ENCODE measurements around the gene CFAP77. TPM values are rescaled to one million over a fixed set of nuclear protein-coding genes. Genes with fewer than 3 reads are reported as not detected.

Gene CFAP77
- total RNA-seq, 2 donors from 2014 or later, result not detected

GRCh38 chr9:132451276-132451675, 41.3 kb downstream of the CFAP77 start:
- H3K27me3 Mint-ChIP-seq, result peaks cover 19% of the 10 kb centered on the region
- H3K4me3 Mint-ChIP-seq, result no peak overlapping the region
- H3K9me3 Mint-ChIP-seq, result no peaks in the 10 kb centered on the region
- no peak overlapping the region for H3K27ac Mint-ChIP-seq
- peak; percentile 98 for ATAC-seq (replicated peaks)
- H3K36me3 Mint-ChIP-seq (ENCODE audit: low read depth), result no peaks in the 10 kb centered on the region
- peaks cover 9% of the 10 kb centered on the region for H3K4me1 Mint-ChIP-seq

GRCh38 chr9:132456241-132456640, 46.2 kb downstream of the CFAP77 start:
- Mint-ChIP-seq H3K27me3 (peaks cover 3% of the 10 kb centered on the region), H3K27ac (no peak overlapping the region), H3K36me3 (ENCODE audit: low read depth) (no peaks in the 10 kb centered on the region), H3K4me1 (peaks cover 4% of the 10 kb centered on the region), H3K9me3 (no peaks in the 10 kb centered on the region), H3K4me3 (no peak overlapping the region)
- ATAC-seq (replicated peaks), result no peak

DNA sequence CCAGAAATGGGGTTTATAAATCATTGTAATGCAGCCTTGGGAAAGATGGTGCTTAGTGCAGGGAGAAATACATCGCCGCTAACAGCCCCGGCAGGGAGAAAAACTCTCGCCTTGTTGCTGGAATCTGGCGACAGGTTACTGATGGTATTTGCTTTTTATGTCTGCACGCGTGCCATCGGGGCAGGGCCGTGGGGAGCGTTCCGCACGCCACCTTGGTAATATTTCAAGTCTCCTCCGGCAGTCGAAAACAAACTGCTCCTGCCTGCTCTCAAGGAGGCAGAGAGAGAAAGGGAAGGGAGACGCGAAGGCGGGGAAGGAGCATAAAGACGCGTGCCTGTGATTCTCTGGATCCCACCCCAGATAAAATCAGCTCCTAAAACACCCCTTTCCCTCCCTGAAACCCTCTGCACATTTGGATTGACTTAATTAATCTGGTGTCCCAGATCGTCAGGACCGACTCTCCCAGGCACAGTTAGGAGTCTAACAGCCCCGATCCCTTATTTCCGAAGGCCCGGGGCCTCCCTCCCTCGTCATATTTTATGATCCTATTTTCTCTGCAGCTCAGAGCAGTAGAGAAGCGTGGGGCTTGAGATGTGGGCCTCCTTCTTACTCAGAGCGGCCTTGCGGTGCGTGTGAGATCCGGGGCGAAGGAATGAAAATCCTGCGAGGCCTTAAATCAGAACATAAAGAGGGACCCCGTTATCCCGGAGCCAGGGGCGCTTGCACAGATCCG, 47.7 kb downstream of the CFAP77 start:
- Mint-ChIP-seq H3K4me1 (no peaks in the 10 kb centered on the region), H3K9me3 (no peaks in the 10 kb centered on the region), H3K27ac (no peak overlapping the region), H3K4me3 (no peak overlapping the region), H3K36me3 (ENCODE audit: low read depth) (no peaks in the 10 kb centered on the region), H3K27me3 (no peaks in the 10 kb centered on the region)
- no peak for ATAC-seq (replicated peaks)

DNA sequence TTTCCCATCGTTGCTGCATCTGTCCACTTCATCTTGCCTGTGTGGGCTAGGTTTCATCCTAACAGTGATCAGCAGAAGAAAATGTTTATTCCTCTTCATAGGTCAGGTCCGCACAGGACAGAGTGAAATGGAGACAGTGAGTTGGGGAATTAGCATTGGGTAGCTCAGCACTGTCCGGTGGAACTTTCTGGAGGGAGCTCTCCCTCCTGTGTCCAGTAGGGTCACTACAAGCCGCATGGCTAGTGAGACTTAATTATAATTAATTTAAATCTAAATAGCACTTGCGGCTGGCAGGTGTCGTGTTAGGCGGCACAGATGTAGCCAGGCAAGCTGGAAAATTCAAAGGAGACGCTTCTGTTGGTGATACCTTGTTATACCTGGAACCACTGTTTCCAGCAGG, 48.4 kb downstream of the CFAP77 start:
- H3K9me3 Mint-ChIP-seq, result no peaks in the 10 kb centered on the region

DNA sequence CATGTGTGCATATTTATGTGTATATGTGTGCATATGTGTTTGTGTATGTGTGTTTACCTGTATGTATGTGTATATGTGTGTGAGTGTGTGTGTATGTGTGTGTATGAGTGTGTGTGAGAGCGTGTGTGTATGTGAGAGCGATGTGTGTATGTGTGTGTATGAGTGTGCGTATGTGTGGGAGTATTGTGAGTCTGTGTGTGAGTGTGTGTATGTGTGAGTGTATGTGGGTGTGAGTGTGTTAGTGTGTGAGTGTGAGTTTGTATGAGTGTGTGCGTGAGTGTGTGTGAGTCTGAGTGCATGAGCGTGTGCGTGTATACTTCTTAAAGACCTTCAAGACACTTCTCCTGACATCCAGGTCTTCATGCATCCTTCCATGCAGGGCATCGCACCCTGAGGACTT, 49.6 kb downstream of the CFAP77 start:
- no peaks in the 10 kb centered on the region for H3K36me3 Mint-ChIP-seq (ENCODE audit: low read depth)
- ATAC-seq (replicated peaks), result no peak
- no peaks in the 10 kb centered on the region for H3K9me3 Mint-ChIP-seq
- H3K4me3 Mint-ChIP-seq, result no peak overlapping the region
- no peak overlapping the region for H3K27ac Mint-ChIP-seq
- no peaks in the 10 kb centered on the region for H3K4me1 Mint-ChIP-seq
- H3K27me3 Mint-ChIP-seq, result no peaks in the 10 kb centered on the region

More for the DNA sequence above, 48.4 kb downstream of the CFAP77 start:
- Mint-ChIP-seq H3K27me3 (no peaks in the 10 kb centered on the region), H3K4me1 (no peaks in the 10 kb centered on the region), H3K4me3 (no peak overlapping the region), H3K27ac (no peak overlapping the region), H3K36me3 (ENCODE audit: low read depth) (no peaks in the 10 kb centered on the region)
- ATAC-seq (replicated peaks), result no peak

- no peak overlapping the region for H3K4me3 Mint-ChIP-seq
- no peaks in the 10 kb centered on the region for H3K9me3 Mint-ChIP-seq
- no peaks in the 10 kb centered on the region for H3K27me3 Mint-ChIP-seq
- ATAC-seq (replicated peaks), result no peak
- H3K27ac Mint-ChIP-seq, result no peak overlapping the region
- no peaks in the 10 kb centered on the region for H3K36me3 Mint-ChIP-seq (ENCODE audit: low read depth)
- H3K4me1 Mint-ChIP-seq, result no peaks in the 10 kb centered on the region
Measured at GRCh38 chr9:132460240-132460639, 50.2 kb downstream of the CFAP77 start.

- Mint-ChIP-seq H3K27me3 (no peaks in the 10 kb centered on the region), H3K36me3 (ENCODE audit: low read depth) (no peaks in the 10 kb centered on the region), H3K27ac (no peak overlapping the region), H3K4me1 (no peaks in the 10 kb centered on the region), H3K4me3 (no peak overlapping the region), H3K9me3 (no peaks in the 10 kb centered on the region)
- no peak for ATAC-seq (replicated peaks)
Measured at GRCh38 chr9:132461281-132461896, 51.4 kb downstream of the CFAP77 start.

- no peaks in the 10 kb centered on the region for H3K9me3 Mint-ChIP-seq
- H3K4me3 Mint-ChIP-seq, result no peak overlapping the region
- no peaks in the 10 kb centered on the region for H3K36me3 Mint-ChIP-seq (ENCODE audit: low read depth)
- no peak for ATAC-seq (replicated peaks)
- no peaks in the 10 kb centered on the region for H3K27me3 Mint-ChIP-seq
- H3K4me1 Mint-ChIP-seq, result no peaks in the 10 kb centered on the region
- H3K27ac Mint-ChIP-seq, result no peak overlapping the region
Measured at GRCh38 chr9:132461971-132462370, 52.0 kb downstream of the CFAP77 start.

DNA sequence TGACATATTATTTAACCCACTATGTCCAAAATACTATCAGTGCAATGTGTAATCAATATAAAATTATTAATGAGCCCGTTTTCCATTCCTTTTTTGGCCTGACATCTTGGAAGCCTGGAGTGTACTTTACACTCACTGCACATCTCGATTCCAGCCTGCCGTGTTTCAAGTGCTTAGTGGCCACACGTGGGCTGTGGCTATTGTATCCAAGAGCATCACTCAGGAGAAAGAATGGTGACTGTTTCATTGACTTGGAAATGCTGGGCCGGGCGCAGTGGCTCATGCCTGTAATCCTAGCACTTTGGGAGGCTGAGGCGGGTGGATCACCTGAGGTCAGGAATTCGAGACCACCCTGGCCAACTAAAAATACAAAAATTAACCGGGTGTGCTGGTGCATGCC, 54.5 kb downstream of the CFAP77 start:
- H3K4me3 Mint-ChIP-seq, result no peak overlapping the region
- H3K27ac Mint-ChIP-seq, result no peak overlapping the region
- no peak for ATAC-seq (replicated peaks)
- H3K27me3 Mint-ChIP-seq, result no peaks in the 10 kb centered on the region
- no peaks in the 10 kb centered on the region for H3K9me3 Mint-ChIP-seq
- H3K4me1 Mint-ChIP-seq, result no peaks in the 10 kb centered on the region
- H3K36me3 Mint-ChIP-seq (ENCODE audit: low read depth), result no peaks in the 10 kb centered on the region

DNA sequence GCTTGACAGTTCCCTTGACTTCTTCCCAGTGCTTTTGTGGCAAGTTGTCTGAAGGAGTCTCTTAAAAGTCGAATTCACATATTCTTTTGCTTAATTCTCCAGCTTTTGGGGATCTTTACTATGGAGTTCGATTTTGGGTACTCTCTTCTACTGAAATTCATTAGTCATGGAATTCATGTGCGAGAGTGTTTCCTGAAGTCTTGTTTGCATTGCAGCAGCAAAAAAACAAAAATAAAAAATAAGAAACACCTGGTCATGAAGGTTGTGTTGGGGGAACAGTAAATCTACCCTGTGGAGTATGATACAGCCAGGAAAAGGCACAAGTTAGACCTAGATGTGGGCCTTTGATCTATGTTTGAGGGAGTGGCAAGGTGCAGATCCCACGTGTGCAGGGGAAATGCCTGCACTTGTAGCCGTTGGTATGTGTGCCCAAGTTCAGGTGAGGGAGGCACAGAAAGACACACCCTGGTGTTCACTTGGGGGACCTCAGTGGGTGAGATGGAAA, 55.2 kb downstream of the CFAP77 start:
- no peak for ATAC-seq (replicated peaks)

GRCh38 chr9:132472199-132472598, 62.2 kb downstream of the CFAP77 start:
- Mint-ChIP-seq H3K9me3 (no peaks in the 10 kb centered on the region), H3K4me1 (peaks cover 2% of the 10 kb centered on the region), H3K36me3 (ENCODE audit: low read depth) (no peaks in the 10 kb centered on the region), H3K27ac (no peak overlapping the region), H3K4me3 (no peak overlapping the region), H3K27me3 (no peaks in the 10 kb centered on the region)
- ATAC-seq (replicated peaks), result no peak

More for the DNA sequence above, 55.2 kb downstream of the CFAP77 start:
- Mint-ChIP-seq H3K27ac (no peak overlapping the region), H3K27me3 (no peaks in the 10 kb centered on the region), H3K4me3 (no peak overlapping the region), H3K36me3 (ENCODE audit: low read depth) (no peaks in the 10 kb centered on the region), H3K9me3 (no peaks in the 10 kb centered on the region), H3K4me1 (no peaks in the 10 kb centered on the region)

DNA sequence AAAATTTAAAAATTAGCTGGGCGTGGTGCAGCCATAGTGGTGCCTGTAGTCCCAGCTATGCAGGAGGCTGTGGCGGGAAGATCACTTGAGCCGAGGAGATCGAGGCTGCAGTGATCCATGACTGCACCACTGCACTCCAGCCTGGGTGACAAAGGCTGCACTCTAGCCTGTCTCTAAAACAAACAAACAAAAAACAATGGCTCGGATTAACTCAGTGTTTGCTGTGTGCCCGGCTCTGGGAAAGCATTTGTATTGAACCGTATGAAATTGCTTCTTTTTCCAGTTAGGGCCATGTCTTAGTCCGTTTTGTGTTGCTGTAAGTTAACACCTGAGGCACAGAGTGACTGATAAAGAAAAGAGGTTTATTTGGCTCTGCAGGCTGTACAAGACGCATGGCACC, 62.6 kb downstream of the CFAP77 start:
- Mint-ChIP-seq H3K27ac (no peak overlapping the region), H3K36me3 (ENCODE audit: low read depth) (no peaks in the 10 kb centered on the region), H3K4me3 (no peak overlapping the region), H3K4me1 (peaks cover 5% of the 10 kb centered on the region), H3K27me3 (no peaks in the 10 kb centered on the region), H3K9me3 (no peaks in the 10 kb centered on the region)
- ATAC-seq (replicated peaks), result no peak

GRCh38 chr9:132474253-132474652, 64.2 kb downstream of the CFAP77 start:
- Mint-ChIP-seq H3K36me3 (ENCODE audit: low read depth) (no peaks in the 10 kb centered on the region), H3K9me3 (no peaks in the 10 kb centered on the region), H3K27ac (no peak overlapping the region), H3K4me3 (no peak overlapping the region), H3K27me3 (no peaks in the 10 kb centered on the region), H3K4me1 (peaks cover 5% of the 10 kb centered on the region)
- ATAC-seq (replicated peaks), result no peak

DNA sequence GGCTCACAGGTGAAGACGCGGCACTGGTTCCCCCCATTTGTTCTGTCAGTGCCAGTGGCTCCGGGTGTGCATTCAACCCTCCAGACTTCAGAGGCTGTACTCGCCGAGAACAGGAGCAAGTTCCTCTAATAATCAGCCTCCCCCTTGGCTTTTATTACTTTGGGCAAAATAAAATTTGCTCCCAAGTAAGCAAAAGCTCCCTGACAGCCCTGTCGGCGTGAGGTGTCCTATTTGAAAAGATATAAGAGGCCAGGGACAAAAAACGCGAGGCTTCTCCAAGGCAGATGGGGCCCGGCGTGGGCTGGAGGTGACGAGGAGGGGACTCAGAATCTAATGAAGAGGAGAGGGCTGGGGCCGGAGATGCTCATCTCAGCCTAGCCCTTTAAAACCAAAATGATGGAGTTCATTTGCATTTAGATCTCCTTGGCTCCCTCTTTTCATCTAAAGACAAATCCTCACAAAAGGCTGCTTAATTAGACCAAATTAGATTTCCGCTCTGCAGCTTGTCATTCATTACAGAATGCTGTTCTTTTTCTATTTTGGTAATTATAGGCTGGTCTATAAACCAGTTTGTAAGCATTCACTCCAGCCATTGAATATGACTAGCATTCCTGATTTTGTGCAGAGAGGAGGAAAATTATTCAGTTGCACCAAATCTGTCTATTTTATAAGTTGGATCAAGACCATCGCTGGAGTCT, 68.5 kb downstream of the CFAP77 start:
- Mint-ChIP-seq H3K27me3 (peaks cover 6% of the 10 kb centered on the region), H3K4me1 (peaks cover 10% of the 10 kb centered on the region), H3K36me3 (ENCODE audit: low read depth) (no peaks in the 10 kb centered on the region), H3K4me3 (no peak overlapping the region), H3K9me3 (no peaks in the 10 kb centered on the region), H3K27ac (no peak overlapping the region)
- ATAC-seq (replicated peaks), result no peak

DNA sequence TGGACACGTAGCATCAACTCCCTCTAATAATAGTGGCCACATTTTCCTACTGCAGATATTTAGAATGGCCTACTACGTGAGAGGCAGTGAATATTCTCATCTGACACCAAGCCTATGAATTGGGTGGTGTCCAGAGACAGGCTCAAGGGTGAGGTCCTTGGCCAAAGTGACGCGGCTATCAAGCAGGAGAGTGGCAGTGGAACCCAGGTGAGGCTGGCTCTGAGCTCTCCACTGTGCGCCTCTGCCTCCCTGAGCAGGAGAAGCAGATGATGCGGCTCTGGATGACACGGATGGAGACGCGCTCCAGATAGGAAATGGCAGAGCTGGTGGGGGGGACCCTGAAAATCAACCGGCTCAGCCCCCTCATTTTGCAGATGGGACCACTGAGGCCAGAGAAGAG, 69.7 kb downstream of the CFAP77 start:
- Mint-ChIP-seq H3K4me1 (peaks cover 10% of the 10 kb centered on the region), H3K27me3 (peaks cover 6% of the 10 kb centered on the region), H3K4me3 (no peak overlapping the region), H3K36me3 (ENCODE audit: low read depth) (no peaks in the 10 kb centered on the region), H3K9me3 (no peaks in the 10 kb centered on the region), H3K27ac (no peak overlapping the region)
- no peak for ATAC-seq (replicated peaks)

All from activated T-helper 17 cell treated with anti-CD3 and anti-CD28 coated beads, Interleukin-2, amount 50 U/mL, for 72 hours (primary cell).